Loucy (cell line): ENCODE data around the gene KCND2.

Experiments
- H2AFZ ChIP-seq: fragments of 200-600 bp; sonication (generic); 2 replicates; pipeline ENCODE4 v1.6.0; 2016; ENCODE audit warnings: antibody characterized with exemption, mild to moderate bottlenecking, low read length, moderate library complexity
- H3F3A ChIP-seq: fragments of 200-600 bp; 2 replicates; pipeline ENCODE4 v1.6.0; 2016; ENCODE audit warnings: antibody characterized with exemption, low read depth, mild to moderate bottlenecking
- H3K27me3 ChIP-seq: fragments of 200-600 bp; sonication (generic); 2 replicates; pipeline ENCODE4 v1.6.1; 2014; ENCODE audit warnings: low read length, mild to moderate bottlenecking; ENCODE audit not compliant: insufficient read depth, poor library complexity, severe bottlenecking
- H3K36me3 ChIP-seq: fragments of 200-600 bp; sonication (generic); 2 replicates; pipeline ENCODE4 v1.6.1; 2016; ENCODE audit warnings: low read length; ENCODE audit not compliant: insufficient read depth
- H3K4me1 ChIP-seq: fragments of 200-600 bp; sonication (generic); 2 replicates; pipeline ENCODE4 v1.5.1; 2014; ENCODE audit warnings: low read length, mild to moderate bottlenecking; ENCODE audit not compliant: insufficient read depth, poor library complexity, severe bottlenecking
- H3K4me2 ChIP-seq: fragments of 200-600 bp; sonication (generic); 2 replicates; pipeline ENCODE4 v1.6.0; 2014; ENCODE audit warnings: antibody characterized with exemption, low read length, low read depth, mild to moderate bottlenecking; ENCODE audit not compliant: poor library complexity, severe bottlenecking
- H3K4me3 ChIP-seq: fragments of 200-600 bp; sonication (generic); 2 replicates; pipeline ENCODE4 v1.5.1; 2014; ENCODE audit warnings: low read length, mild to moderate bottlenecking, mixed read lengths; ENCODE audit not compliant: poor library complexity, severe bottlenecking
- H3K79me2 ChIP-seq: fragments of 200-600 bp; sonication (generic); 2 replicates; pipeline ENCODE4 v1.6.1; 2014; ENCODE audit warnings: low read length; ENCODE audit not compliant: insufficient read depth
- H3K9ac ChIP-seq: fragments of 200-600 bp; sonication (generic); 2 replicates; pipeline ENCODE4 v1.6.0; 2014; ENCODE audit warnings: mild to moderate bottlenecking, low read depth, low read length, moderate library complexity; ENCODE audit not compliant: poor library complexity, severe bottlenecking
- H3K9me2 ChIP-seq: fragments of 200-600 bp; sonication (generic); replicated peaks from 2 replicates; pipeline ENCODE4 v1.6.1; 2016; ENCODE audit warnings: low read depth, low read length, mixed read lengths
- H3K9me3 ChIP-seq: fragments of 200-600 bp; sonication (generic); 2 replicates; pipeline ENCODE4 v1.6.1; 2014; ENCODE audit warnings: mild to moderate bottlenecking, antibody characterized with exemption, low read length, low read depth; ENCODE audit not compliant: insufficient read depth
- H4K20me1 ChIP-seq: fragments of 200-600 bp; sonication (generic); 2 replicates; pipeline ENCODE4 v1.6.0; 2014; ENCODE audit warnings: antibody characterized with exemption, low read length, mild to moderate bottlenecking; ENCODE audit not compliant: insufficient read depth, poor library complexity, severe bottlenecking
- CTCF ChIP-seq: fragments of 200-600 bp; sonication (generic); conservative IDR thresholded peaks from 2 replicates; pipeline ENCODE4 v1.5.1; 2014; ENCODE audit warnings: mild to moderate bottlenecking, antibody characterized with exemption, low read length
- EZH2phosphoT487 ChIP-seq: fragments of 200-600 bp; IDR thresholded peaks from 2 replicates; pipeline ENCODE4 v1.6.1; 2018; ENCODE audit warnings: antibody characterized with exemption, mild to moderate bottlenecking, moderate library complexity, borderline replicate concordance

KCND2 gene

DNA sequence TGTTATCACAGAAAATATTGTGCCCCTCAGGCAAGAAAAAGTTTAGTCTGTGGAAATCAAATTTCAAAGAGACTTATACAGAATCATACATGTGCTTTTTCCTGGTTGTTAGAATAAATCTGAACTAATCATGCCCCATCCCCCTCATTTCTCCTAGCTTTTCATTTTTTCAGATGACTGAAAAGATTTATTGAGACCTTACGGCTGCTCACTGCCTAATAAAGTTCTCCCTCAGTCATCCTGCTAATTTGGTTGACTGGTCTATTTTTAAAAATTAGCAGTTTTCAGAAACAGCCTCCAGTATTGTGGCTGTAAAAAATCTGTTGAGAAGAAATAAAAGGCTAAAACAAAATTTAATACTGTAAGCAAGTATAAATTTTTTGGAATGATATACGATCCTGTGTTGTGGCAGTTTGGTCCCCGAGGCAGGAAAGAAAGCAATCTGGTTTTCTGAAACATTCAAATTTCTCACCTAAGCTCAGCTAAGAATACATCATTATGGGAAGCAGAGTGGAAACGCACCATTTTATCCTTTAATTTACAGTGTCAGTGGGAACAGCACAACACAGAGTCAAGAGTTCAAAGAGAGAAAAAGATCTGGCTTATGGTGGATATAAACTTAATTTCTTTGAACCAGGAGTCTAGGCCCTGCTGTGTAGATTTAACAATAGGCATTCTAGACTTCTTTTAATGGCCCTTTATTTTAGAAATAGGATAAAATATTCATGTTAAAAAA is 144.4 kb downstream of the KCND2 start:
- no peaks in the 10 kb centered on the region for H3K27me3 ChIP-seq
- H3K9ac ChIP-seq = no peak overlapping the region
- H4K20me1 ChIP-seq = no peaks in the 10 kb centered on the region
- TF ChIP-seq CTCF (no peak), EZH2phosphoT487 (no peak)
- no peaks in the 10 kb centered on the region for H3F3A ChIP-seq
- H3K79me2 ChIP-seq = no peaks in the 10 kb centered on the region
- H2AFZ ChIP-seq = no peak overlapping the region
- H3K9me3 ChIP-seq = no peaks in the 10 kb centered on the region
- no peak overlapping the region for H3K4me2 ChIP-seq
- no peaks in the 10 kb centered on the region for H3K4me1 ChIP-seq
- no peak overlapping the region for H3K4me3 ChIP-seq
- H3K9me2 ChIP-seq = no peaks in the 10 kb centered on the region
- no peaks in the 10 kb centered on the region for H3K36me3 ChIP-seq

- Histone ChIP-seq H3K9ac (no peak overlapping the region), H2AFZ (no peak overlapping the region)
Measured at GRCh38 chr7:120421151-120421651, 148.2 kb downstream of the KCND2 start.

GRCh38 chr7:120431016-120431415 is 158.0 kb downstream of the KCND2 start:
- no peaks in the 10 kb centered on the region for H3K79me2 ChIP-seq
- H3K9me3 ChIP-seq = no peaks in the 10 kb centered on the region
- no peak overlapping the region for H2AFZ ChIP-seq
- no peaks in the 10 kb centered on the region for H3K9me2 ChIP-seq
- no peaks in the 10 kb centered on the region for H4K20me1 ChIP-seq
- H3K27me3 ChIP-seq = no peaks in the 10 kb centered on the region
- no peaks in the 10 kb centered on the region for H3K4me1 ChIP-seq
- no peak for TF ChIP-seq CTCF
- TF ChIP-seq EZH2phosphoT487 = no peak
- H3K9ac ChIP-seq = no peak overlapping the region
- no peaks in the 10 kb centered on the region for H3F3A ChIP-seq
- H3K4me3 ChIP-seq = no peak overlapping the region
- H3K36me3 ChIP-seq = no peaks in the 10 kb centered on the region
- H3K4me2 ChIP-seq = no peak overlapping the region

More at GRCh38 chr7:120421151-120421651, 148.2 kb downstream of the KCND2 start:
- no peaks in the 10 kb centered on the region for H3K9me3 ChIP-seq
- H3K4me3 ChIP-seq = no peak overlapping the region
- H4K20me1 ChIP-seq = no peaks in the 10 kb centered on the region
- no peaks in the 10 kb centered on the region for H3K4me1 ChIP-seq
- H3K9me2 ChIP-seq = no peaks in the 10 kb centered on the region
- H3K4me2 ChIP-seq = no peak overlapping the region
- TF ChIP-seq CTCF (no peak), EZH2phosphoT487 (no peak)
- no peaks in the 10 kb centered on the region for H3F3A ChIP-seq
- H3K27me3 ChIP-seq = no peaks in the 10 kb centered on the region
- H3K36me3 ChIP-seq = no peaks in the 10 kb centered on the region
- no peaks in the 10 kb centered on the region for H3K79me2 ChIP-seq
